ENCODE data around the gene PXDC1. TPM values are rescaled to one million over a fixed set of nuclear protein-coding genes. Genes with fewer than 3 reads are reported as not detected.
A peak's percentile ranks its signal among the peaks of the same experiment; 100 is the strongest.

The PXDC1 gene
- total RNA-seq, 1 donor from 2014 or later: 64.5 TPM

DNA sequence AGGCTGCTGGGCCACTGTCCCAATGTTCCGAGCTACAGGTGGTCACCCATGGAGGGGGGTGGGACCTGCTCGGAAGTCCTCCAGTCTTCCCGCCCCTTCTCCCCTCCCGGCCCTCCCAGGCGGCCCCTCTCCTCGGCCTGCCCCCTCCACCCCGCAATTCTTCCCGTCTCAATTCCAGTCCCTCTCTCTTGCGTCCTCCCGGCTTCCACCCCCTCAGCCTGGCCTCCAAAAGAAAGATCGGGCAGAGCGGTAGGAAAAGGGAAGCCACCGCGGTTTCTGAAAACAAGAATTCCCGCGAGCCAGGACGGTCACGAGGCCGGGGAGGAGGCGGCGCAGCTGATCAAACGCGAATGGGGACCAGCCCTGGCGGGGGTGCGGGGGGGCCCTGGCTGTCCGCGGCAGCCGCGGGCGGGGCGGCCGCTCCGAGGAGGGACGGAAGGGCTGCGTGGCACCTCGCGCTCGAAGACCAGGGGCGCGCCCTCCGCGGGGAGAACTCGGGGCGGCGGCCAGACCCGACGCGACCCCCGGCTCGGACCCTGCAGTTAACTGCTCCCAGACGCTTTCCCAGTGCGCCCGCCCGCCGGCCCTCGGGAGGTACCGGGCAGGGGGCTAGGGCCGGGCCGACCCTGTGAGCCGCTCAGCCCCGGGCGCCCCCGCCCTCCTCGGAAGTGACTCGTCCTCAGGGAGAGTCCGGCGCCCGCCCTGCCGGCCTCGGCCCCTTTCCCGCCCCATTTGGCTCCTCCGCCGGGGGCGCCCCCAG lies 1.0 kb downstream of the PXDC1 start:
- Histone ChIP-seq H3K4me3 (ENCODE audit: low read depth, low read length) (peak overlapping the region; percentile 88), H3K27me3 (ENCODE audit: control insufficient read depth, insufficient read depth, low read length) (no peaks in the 10 kb centered on the region), H3K36me3 (ENCODE audit: control insufficient read depth, insufficient read depth, low read length) (peaks cover 13% of the 10 kb centered on the region)
- peak; percentile 46 for DNase-seq (ENCODE audit: low read depth)
- no peak for FAIRE-seq
- TF ChIP-seq, protein P1, sequence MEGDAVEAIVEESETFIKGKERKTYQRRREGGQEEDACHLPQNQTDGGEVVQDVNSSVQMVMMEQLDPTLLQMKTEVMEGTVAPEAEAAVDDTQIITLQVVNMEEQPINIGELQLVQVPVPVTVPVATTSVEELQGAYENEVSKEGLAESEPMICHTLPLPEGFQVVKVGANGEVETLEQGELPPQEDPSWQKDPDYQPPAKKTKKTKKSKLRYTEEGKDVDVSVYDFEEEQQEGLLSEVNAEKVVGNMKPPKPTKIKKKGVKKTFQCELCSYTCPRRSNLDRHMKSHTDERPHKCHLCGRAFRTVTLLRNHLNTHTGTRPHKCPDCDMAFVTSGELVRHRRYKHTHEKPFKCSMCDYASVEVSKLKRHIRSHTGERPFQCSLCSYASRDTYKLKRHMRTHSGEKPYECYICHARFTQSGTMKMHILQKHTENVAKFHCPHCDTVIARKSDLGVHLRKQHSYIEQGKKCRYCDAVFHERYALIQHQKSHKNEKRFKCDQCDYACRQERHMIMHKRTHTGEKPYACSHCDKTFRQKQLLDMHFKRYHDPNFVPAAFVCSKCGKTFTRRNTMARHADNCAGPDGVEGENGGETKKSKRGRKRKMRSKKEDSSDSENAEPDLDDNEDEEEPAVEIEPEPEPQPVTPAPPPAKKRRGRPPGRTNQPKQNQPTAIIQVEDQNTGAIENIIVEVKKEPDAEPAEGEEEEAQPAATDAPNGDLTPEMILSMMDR (IDR thresholded peaks at IDR 0.05; ENCODE audit: insufficient read depth, low read length, severe bottlenecking): no peak

DNA sequence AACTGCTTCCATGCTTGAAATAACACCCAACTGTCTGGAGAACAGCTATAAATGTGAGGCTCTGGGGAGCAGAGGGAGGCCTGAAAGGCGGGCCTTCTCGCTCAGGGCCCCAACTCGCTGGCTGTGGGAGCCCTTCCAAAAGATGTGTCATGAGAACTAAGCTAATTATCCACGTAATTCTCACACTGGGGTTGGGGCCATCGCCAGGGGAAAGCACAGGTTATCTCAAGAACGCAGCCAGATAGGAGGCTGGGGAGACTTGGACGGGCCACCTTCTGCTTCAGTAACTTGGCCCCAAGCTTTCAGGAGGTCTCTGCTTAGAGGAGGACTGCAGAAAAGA lies 1.6 kb downstream of the PXDC1 start:
- DNase-seq (ENCODE audit: low read depth): peak; percentile 84
- Histone ChIP-seq H3K4me3 (ENCODE audit: low read depth, low read length) (peak overlapping the region; percentile 88), H3K36me3 (ENCODE audit: control insufficient read depth, insufficient read depth, low read length) (peaks cover 13% of the 10 kb centered on the region), H3K27me3 (ENCODE audit: control insufficient read depth, insufficient read depth, low read length) (no peaks in the 10 kb centered on the region)
- no peak for FAIRE-seq
- TF ChIP-seq, protein P1 (IDR thresholded peaks at IDR 0.05; ENCODE audit: insufficient read depth, low read length, severe bottlenecking): no peak

DNA sequence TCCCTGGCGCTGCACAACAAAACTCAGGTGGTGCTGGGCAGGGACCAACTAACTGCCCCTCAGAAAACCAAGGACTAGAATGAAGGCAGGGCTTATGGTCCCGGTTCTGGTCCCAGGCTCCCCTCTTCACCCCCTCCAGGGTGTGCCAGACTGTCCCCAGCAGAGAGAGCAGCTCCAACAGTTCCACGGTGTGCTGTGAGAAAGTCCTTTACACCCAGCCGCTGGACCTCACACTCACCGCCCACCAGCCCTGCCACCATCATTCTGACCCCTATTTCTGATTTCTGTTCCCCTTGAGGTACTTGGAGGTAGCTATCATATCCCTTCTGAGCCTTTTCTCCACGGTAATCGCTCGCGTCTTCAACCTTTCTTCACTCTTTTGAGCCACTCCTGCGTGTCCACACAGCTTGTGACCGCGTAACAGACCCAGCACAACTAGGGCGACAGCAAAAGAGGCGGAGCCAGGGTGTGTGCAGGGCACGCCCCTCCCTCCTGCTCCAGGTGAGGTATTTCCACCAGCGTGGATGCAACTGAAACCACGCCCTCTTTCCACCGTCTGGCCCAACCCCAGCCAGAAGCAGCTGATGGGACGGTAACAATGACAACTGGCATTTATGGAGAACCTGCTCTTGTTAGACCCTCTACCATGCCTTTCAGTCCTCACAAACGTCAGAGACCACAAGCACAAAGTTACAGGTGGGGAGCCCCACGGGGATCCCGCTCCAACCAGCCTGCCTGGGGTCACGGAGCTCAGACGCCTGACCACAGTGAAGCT lies 2.3 kb downstream of the PXDC1 start:
- FAIRE-seq (no peak), DNase-seq (ENCODE audit: low read depth) (peak; percentile 58)
- TF ChIP-seq, protein P1 (IDR thresholded peaks at IDR 0.05; ENCODE audit: insufficient read depth, low read length, severe bottlenecking): no peak
- Histone ChIP-seq H3K36me3 (ENCODE audit: control insufficient read depth, insufficient read depth, low read length) (peaks cover 13% of the 10 kb centered on the region), H3K4me3 (ENCODE audit: low read depth, low read length) (peak overlapping the region; percentile 88), H3K27me3 (ENCODE audit: control insufficient read depth, insufficient read depth, low read length) (no peaks in the 10 kb centered on the region)

DNA sequence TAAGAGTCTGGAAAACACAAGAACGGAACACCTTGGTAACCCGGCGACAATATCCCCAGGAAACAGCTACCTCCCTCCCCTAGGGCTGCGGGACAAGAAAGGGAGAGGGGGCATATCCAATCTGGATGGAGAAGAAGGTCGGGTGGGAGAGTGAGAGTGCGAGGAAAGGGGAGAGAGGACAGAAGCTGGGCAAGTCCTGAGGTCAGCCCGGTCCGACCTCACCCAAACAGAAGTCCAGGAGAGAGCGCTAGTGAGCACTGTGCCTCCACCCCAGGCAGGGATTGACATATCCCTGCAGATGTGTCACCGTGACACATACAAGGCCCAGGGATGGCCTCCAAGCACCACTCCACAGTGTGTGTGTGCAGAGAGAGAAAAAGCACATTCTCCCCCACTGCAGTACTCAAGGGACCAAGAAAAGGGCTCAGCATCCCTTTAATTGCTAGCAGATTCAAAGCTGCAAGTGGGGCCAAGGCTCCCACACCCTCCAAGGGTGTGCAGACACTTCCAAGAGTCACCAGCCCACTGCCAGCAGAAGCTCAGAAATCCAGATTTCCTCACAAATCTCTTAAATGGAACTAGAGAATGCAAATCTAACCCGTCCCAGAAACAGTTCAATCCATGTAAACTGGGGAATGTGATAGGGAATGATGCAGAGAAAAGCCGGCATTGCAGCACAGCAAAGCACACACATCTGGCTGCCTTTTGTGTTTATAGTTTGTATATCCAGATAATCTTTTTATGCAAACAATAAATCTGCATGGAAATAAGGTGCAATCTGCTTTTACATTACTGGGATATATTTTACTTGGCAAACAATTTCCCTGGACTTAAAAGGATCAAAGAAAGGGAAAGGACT lies 3.1 kb downstream of the PXDC1 start:
- DNase-seq (ENCODE audit: low read depth) (peak; percentile 73), FAIRE-seq (peak; percentile 87)
- H3K4me3 ChIP-seq (ENCODE audit: low read depth, low read length): no peak overlapping the region
- peaks cover 13% of the 10 kb centered on the region for H3K36me3 ChIP-seq (ENCODE audit: control insufficient read depth, insufficient read depth, low read length)
- no peaks in the 10 kb centered on the region for H3K27me3 ChIP-seq (ENCODE audit: control insufficient read depth, insufficient read depth, low read length)
- TF ChIP-seq, protein P1 (IDR thresholded peaks at IDR 0.05; ENCODE audit: insufficient read depth, low read length, severe bottlenecking): peak; percentile 93

DNA sequence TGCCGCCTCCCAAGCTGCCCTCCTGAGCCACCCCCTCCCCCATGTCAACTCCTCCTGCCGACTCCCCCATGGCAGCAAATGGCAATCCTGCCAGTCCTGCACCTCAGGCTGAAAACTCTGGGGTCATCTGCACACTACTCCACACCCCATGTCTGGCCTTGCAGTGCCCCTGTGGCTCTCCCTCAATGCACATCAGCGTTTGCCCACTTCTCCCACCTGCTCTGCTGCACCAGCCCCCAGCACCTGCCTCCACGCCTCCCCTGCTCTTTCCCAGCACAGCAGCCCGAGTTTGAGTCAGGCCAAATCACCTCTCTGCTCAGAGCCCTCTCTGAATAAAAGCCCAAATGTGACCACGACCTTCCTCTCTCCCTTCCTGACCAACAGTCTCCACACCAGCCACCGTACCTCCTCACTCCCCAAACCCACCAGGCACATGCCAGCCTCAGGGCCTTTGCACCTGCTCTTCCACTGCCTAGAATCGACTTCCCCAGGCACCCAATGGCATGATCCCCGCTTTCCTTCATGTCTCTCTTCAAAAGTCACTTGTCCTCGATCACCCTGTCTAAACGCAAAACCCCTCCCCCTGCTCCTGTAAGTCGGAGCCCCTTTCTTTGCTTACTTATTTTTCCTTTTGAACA lies 4.3 kb downstream of the PXDC1 start:
- FAIRE-seq: no peak
- Histone ChIP-seq H3K27me3 (ENCODE audit: control insufficient read depth, insufficient read depth, low read length) (no peaks in the 10 kb centered on the region), H3K36me3 (ENCODE audit: control insufficient read depth, insufficient read depth, low read length) (peaks cover 13% of the 10 kb centered on the region), H3K4me3 (ENCODE audit: low read depth, low read length) (no peak overlapping the region)
- DNase-seq (ENCODE audit: low read depth): no peak
- TF ChIP-seq, protein P1 (IDR thresholded peaks at IDR 0.05; ENCODE audit: insufficient read depth, low read length, severe bottlenecking): no peak
